GM12872 (cell line): ENCODE results near the gene ZNF184.

Source experiments
- TF ChIP-seq, protein P1 (sequence below): IDR thresholded peaks from 3 replicates; pipeline ENCODE4 v1.5.1; 2011; ENCODE audit warnings: low read depth, mild to moderate bottlenecking, low read length, moderate library complexity; ENCODE audit not compliant: insufficient read depth

Gene ZNF184

DNA sequence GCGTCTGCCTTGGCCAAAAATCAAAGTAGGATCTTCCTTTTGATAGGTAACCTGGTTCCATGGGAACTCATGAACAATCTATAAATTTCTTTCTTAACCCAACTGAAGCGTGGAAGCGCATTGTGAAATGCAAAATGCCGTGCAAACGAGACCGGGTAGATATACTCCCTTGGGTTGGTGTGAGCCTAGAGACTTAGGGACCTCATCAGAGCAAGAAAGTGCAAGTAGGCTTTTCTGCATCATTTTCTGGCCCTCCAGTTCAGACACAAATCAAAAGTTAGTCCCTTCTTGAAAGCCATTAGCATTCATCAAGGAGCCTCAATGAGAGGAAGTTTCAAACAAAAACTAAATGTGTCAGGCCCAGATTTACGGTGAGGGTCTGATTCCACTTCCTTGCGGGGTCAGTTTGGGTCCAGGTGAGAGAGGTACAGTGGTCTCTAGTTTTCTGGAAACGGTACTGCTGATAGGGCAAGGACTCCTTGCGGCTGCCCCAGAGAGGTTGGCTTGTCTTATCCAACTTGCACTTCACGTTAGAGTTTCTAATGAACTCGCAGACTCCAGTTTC, 5.3 kb upstream of the ZNF184 start:
- TF ChIP-seq, protein P1, sequence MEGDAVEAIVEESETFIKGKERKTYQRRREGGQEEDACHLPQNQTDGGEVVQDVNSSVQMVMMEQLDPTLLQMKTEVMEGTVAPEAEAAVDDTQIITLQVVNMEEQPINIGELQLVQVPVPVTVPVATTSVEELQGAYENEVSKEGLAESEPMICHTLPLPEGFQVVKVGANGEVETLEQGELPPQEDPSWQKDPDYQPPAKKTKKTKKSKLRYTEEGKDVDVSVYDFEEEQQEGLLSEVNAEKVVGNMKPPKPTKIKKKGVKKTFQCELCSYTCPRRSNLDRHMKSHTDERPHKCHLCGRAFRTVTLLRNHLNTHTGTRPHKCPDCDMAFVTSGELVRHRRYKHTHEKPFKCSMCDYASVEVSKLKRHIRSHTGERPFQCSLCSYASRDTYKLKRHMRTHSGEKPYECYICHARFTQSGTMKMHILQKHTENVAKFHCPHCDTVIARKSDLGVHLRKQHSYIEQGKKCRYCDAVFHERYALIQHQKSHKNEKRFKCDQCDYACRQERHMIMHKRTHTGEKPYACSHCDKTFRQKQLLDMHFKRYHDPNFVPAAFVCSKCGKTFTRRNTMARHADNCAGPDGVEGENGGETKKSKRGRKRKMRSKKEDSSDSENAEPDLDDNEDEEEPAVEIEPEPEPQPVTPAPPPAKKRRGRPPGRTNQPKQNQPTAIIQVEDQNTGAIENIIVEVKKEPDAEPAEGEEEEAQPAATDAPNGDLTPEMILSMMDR = no peak

DNA sequence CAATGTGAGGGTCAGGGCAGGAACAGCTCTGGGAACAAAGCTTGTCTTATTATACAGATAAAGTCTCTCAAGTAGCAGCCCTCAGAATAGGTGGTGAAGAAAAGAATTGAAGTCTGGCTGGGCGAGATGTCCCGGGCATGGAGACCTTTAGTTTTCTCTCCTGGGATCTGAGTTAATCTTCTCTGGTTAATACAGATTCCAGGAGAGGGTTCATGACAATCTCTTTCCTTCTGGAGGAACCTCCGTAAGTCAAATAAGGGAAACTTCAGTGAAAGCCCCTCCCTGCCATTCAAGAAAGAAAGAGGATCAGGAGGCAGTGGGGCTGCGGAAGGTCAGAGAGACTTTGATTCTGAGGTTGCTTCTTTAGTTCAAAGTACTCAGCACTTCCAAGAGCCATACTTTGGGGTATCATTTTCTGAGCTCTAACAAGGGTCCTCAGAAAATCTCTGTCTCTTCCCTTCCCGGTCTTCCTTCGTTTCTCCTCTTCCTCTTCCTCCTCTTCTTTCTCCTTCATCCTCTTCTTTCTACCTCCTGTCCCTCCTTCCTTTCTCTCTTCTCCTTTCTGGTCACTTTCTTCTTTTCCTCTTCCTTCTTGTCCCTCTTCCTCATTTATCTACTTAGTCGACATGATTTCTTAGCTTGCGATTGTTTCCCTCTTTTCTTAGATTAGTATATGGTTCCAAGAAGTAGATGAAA, 4.6 kb upstream of the ZNF184 start:
- TF ChIP-seq, protein P1 = no peak

DNA sequence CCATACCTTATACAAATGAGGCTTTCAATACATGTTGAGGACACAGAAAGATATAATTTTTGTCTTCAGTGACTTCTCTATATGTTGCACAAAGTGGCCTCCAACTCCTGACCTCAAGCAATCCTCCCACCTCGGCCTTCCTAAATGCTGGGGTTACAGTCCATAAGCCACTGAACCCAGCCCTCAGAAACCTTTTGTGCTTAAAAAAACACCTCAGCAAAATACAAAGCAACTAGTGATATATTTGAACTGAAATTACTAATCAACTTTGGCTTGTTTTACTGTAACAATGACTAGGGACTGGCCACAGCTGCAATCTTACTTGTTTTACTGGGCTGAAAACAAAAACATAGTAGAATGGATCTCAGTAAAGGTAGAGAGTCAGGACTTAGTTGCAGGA, 3.2 kb upstream of the ZNF184 start:
- TF ChIP-seq, protein P1 = no peak

DNA sequence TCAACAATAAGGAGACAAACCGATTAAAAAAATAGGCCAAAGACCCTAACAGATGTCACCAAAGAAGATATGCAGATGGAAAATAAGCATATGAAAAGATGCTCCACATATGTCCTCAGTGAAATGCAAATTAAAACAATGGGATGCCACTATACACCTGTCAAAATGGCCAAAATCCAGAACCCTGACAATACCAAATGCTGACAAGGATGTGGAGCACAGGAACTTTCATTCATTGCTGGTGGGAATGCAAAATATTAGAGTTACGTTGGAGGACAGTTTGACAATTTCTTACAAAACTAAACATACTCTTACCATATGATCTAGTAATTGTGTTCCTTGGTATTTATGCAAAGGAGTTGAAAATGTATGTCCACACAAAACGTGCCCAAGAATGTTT, 1.8 kb upstream of the ZNF184 start:
- TF ChIP-seq, protein P1 = no peak

DNA sequence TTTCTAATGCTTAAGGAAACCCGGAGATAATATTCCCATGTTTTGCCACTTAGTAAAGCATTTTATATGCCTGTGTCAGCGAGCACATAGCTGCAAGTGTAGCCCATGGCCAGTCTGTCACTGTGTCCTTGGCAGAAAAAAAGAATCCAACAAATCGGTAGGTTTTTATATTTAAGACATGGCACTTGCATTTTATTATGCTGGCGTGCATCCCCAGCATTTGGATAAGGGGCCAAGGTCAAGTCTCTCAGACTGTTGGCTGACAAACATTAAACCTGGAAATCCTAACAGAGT, 1.2 kb upstream of the ZNF184 start:
- TF ChIP-seq, protein P1 = no peak

DNA sequence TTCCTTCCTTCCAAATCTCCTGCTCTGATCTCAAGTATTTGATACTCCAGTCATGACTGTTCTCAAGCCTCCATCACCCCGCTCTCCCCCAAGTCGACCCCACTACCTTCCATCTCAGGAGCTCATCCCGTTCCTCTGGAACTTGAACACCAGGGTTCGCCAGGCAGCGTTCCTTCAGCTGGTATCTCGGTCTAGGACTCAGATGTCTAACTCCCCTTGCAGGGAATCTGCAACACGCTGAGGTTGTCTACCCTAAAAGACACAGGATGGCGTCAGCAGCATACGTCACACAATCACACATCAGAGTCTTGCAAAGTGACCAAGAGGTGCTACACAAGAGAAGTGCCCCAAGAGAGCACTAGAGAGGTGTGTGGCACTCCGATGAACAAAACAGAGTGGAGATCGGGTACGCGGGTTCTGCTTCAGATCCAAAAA, 706 bp downstream of the ZNF184 start:
- TF ChIP-seq, protein P1 = no peak

DNA sequence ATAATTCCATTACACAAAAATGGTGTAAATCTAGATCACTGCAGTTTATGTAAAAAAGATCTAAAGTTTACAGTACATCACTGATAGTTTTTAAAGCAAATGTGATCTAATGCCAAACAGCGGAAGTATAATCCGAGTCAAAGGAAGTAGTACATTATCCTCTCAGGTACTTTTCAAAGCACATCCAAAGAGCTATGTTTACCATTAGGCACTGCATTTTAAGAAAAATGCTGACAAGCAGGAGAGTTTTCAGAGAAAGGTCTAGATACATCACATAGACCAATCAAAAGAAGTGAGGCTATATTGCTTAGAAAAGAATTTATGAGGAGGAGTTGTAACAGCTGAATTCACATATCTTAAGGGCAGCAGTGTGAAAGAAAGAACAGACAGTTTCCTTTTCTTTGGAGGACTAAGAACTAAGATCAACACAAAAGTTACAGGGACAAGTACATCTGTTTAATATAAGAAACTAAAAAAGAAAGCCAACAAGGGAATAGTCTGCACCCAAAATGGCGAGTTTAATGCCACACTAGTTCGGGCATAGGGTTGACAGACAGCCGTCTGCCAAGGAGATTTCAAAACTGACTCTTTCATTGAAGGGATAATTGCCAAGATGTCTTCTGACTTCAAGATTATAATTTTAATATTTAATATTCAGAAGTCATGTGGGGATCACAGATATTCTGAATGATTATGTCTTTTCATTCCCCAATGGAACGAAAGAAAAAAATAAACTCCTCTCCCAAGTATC, 1.4 kb downstream of the ZNF184 start:
- TF ChIP-seq, protein P1 = no peak
